Rectal smooth muscle tissue (tissue), 1 donor: ENCODE results near the gene RFC4.

Experiments used
- H3K27ac ChIP-seq: one replicate; pipeline ENCODE4 v1.7.0; 2013; ENCODE audit warnings: low read depth, low read length, inconsistent platforms
- H3K27me3 ChIP-seq: one replicate; pipeline ENCODE4 v1.7.0; 2013; ENCODE audit warnings: low read length; ENCODE audit not compliant: control insufficient read depth, insufficient read depth
- H3K36me3 ChIP-seq: one replicate; pipeline ENCODE4 v1.7.0; 2013; ENCODE audit warnings: low read length; ENCODE audit not compliant: control insufficient read depth, insufficient read depth
- H3K4me1 ChIP-seq: one replicate; pipeline ENCODE4 v1.7.0; 2013; ENCODE audit warnings: low read length; ENCODE audit not compliant: control insufficient read depth, insufficient read depth
- H3K4me3 ChIP-seq: one replicate; pipeline ENCODE4 v1.7.0; 2013; ENCODE audit warnings: low read length
- H3K9ac ChIP-seq: one replicate; pipeline ENCODE4 v1.7.0; 2013; ENCODE audit warnings: low read length

Gene RFC4

DNA sequence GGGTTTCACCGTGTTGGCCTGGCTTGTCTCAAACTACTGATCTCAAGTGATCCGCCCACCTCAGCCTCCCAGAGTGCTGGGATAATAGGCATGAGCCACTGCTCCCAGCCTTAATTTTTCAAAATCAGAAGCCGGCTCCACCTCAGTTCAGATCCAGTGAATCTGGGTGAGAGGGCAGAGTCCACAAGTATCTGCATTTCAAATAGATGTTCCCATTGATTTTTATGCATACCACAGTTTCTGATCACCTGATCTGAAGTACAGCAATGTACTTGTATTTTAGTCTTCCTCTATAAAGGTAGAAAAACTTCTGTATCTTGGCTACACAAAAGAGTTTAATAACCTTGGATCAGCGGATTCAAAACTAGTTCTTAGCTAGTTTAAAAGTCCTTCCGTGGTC, 27.1 kb downstream of the RFC4 start:
- Histone ChIP-seq H3K27ac (no peak overlapping the region), H3K4me1 (no peaks in the 10 kb centered on the region), H3K36me3 (peaks cover 7% of the 10 kb centered on the region), H3K9ac (no peak overlapping the region), H3K27me3 (no peaks in the 10 kb centered on the region), H3K4me3 (no peak overlapping the region)

DNA sequence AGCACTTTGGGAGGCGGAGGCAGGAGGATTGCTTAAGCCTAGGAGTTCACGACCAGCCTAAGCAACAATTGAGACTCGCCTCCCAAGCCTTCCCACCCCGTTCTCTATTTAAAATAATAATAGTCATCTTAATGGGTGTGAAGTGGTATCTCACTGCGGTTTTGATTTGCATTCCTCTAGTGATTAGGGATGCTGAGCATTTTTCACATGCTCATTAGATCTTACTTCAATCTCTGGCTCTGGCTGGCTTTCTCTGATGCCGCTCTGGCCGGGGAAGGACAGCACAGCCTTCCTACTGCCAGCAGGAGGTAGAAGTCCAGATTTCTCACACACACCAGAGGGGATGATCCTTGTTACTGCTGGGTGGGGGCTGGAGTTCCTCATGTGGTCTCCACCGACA, 30.3 kb downstream of the RFC4 start:
- no peak overlapping the region for H3K9ac ChIP-seq
- H3K27me3 ChIP-seq = no peaks in the 10 kb centered on the region
- no peak overlapping the region for H3K27ac ChIP-seq
- H3K36me3 ChIP-seq = no peaks in the 10 kb centered on the region
- no peak overlapping the region for H3K4me3 ChIP-seq
- no peaks in the 10 kb centered on the region for H3K4me1 ChIP-seq

DNA sequence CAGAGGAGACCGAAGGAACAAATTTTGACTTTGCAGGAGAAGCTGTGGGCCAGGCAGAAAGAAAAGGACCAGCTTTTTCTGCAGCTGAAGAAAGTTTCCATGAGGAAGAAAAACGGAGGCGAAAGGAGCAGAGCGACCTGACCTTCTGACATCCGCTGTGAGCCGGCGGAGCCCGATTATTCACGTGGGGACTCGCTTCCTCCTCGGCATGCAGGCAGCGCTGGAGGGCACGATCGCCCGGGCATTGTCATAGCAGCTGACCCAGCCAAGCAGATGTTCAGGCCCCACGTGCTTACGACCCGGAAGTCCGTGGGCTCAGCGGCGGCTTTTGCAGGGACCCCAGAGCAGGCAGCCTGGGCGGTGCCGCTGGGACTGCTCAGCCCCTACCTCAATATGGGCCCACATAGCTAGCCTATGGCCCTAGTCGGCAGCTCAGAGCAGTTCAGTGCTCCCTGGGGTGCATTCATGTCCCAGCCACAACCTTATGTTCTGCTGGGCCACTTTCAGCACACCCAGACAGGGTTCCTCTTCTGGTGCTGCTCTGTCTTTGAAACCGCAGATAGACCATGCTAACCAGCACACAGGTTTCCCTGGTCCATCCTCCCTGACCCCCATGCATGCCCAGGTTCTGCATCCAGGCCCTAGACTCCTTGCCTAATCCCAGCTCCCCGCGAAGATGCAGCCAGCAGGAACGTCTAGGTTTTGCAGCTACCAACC, 33.4 kb downstream of the RFC4 start:
- no peak overlapping the region for H3K27ac ChIP-seq
- no peaks in the 10 kb centered on the region for H3K36me3 ChIP-seq
- H3K4me3 ChIP-seq = peak overlapping the region; percentile 68
- no peaks in the 10 kb centered on the region for H3K27me3 ChIP-seq
- no peak overlapping the region for H3K9ac ChIP-seq
- no peaks in the 10 kb centered on the region for H3K4me1 ChIP-seq

DNA sequence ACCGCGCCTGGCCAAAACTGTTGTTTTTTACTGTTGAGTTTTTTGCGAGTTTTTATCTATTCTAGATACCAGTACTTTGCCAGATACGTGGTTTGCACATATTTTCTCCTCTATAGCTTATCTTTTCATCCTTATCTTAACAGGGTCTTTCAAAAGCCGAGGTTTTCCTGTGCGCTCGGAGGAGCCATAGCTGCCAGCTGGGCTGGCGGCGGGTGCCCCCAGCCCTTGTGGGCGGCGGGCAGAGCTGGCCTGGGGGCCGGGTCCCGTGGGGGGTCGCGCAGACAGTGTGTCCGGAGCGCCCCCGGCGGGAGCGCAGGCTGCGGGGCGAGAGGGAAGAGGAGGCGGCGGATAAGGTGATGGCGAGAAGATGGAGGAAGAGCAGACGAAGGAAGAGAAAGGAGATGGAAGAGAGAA, 34.0 kb downstream of the RFC4 start:
- Histone ChIP-seq H3K27ac (no peak overlapping the region), H3K27me3 (no peaks in the 10 kb centered on the region), H3K4me1 (no peaks in the 10 kb centered on the region), H3K9ac (no peak overlapping the region), H3K36me3 (no peaks in the 10 kb centered on the region), H3K4me3 (peak overlapping the region; percentile 68)

DNA sequence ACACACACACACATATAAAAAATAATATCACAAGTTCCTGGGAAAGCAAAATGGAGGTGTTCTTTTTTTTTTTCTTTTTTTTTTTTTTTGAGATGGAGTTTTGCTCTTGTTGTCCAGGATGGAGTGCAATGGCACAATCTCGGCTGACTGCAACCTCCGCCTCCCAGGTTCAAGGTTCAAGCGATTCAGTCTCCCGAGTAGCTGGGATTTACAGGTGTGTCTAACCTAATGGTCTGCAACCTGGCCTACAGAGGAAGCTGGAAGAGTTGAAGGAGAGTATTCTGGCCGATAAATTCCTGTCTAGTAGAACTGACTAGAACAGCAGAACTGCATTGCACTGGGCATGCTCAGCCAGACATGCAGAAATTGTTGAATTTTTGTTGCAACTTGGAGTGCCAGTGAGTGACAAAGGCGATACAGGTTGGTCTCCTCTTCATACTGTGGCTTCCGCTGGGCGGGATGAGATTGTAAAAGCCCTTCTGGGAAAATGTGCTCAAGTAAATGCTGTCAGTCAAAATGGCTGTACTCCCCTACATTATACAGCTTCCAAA, 45.3 kb downstream of the RFC4 start:
- Histone ChIP-seq H3K4me3 (no peak overlapping the region), H3K4me1 (no peaks in the 10 kb centered on the region), H3K27ac (no peak overlapping the region), H3K36me3 (no peaks in the 10 kb centered on the region), H3K27me3 (no peaks in the 10 kb centered on the region), H3K9ac (no peak overlapping the region)

DNA sequence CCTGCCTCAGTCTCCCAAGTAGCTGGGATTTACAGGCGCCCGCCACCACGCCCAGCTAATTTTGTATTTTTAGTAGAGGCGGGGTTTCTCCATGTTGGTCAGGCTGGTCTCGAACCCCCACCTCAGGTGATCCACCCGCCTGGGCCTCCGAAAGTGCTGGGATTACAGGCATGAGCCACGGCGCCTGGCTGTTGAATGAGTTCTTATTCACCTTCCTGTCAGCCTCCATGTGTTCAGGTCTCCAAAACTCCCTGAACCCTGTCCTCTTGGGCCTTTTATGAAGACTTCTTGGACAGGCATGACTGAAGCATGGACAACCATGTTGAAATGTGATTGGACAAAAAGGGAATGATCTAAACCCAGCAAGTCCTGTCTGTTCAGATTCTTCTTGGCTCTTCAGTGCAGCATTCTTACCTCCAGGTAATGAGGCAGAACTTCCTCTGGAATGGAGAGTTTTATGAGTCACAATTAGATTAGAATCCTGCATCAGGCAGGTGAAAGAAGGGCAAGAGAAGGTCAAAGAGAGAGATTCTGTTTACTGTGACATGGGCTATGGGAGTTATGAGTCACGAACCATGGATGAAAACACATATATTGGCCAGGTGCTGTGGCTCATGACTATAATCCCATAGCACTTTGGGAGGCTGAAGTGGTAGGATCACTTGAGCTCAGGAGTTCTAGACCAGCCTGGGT, 46.0 kb downstream of the RFC4 start:
- Histone ChIP-seq H3K9ac (no peak overlapping the region), H3K36me3 (no peaks in the 10 kb centered on the region), H3K27ac (no peak overlapping the region), H3K27me3 (no peaks in the 10 kb centered on the region), H3K4me3 (no peak overlapping the region), H3K4me1 (no peaks in the 10 kb centered on the region)

DNA sequence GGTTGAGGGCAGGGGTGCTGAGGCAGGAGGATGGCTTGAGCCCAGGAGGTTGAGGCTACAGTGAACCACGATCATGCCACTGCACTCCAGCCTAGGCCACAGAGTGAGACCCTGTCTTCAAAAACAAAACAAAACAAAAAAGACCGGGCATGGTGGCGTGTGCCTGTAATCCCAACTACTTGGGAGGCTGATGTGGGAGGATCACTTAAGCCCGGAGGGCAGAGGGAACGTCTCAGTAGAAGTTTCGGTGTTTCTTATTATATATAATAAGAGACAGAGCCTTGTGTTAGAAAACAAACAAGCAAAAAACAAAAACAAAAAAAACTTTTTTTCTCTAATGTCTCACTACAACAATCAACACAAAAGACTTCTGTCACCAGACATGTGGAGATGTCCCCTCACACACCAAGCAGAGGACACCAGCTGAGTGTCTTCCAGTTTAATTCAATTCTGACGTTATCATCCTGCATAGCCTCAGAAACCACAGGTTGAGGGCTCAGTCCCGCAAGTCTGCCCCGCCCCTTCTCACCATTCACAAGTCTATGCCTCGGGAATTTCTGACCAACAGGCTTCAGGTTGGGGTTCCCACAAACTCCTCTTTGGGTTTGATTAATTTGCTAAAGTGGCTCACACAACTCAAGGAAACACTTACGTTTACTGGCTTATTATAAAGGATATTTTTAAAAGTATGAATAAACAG, 46.9 kb downstream of the RFC4 start:
- no peaks in the 10 kb centered on the region for H3K36me3 ChIP-seq
- no peaks in the 10 kb centered on the region for H3K4me1 ChIP-seq
- no peak overlapping the region for H3K27ac ChIP-seq
- no peak overlapping the region for H3K9ac ChIP-seq
- H3K27me3 ChIP-seq = no peaks in the 10 kb centered on the region
- H3K4me3 ChIP-seq = no peak overlapping the region

DNA sequence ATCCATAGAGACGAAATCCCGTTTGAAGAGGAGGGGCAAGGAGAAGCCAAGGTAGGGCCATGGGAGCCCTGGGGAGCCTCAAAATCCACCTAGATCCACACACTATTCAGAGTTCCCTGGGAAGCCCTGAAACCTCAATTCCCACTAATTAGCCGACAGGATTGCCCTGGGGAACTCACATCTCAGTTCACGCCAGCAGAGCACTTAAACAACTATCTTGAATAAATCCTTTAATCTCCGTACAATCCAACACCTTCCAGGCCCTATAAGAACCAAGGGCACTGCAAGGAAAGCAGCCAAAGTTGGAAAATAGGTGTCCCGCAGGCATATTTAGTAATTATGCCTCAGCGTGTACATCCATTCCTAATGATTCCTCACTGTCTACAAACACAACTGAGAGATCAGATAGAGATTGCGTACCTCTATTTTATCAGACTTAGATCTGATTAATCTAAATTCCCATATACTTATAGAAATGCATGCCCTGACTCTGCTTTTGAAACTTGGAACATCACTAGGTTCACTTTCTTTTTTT, 48.5 kb downstream of the RFC4 start:
- no peaks in the 10 kb centered on the region for H3K27me3 ChIP-seq
- no peaks in the 10 kb centered on the region for H3K36me3 ChIP-seq
- no peaks in the 10 kb centered on the region for H3K4me1 ChIP-seq
- no peak overlapping the region for H3K9ac ChIP-seq
- no peak overlapping the region for H3K27ac ChIP-seq
- H3K4me3 ChIP-seq = no peak overlapping the region

DNA sequence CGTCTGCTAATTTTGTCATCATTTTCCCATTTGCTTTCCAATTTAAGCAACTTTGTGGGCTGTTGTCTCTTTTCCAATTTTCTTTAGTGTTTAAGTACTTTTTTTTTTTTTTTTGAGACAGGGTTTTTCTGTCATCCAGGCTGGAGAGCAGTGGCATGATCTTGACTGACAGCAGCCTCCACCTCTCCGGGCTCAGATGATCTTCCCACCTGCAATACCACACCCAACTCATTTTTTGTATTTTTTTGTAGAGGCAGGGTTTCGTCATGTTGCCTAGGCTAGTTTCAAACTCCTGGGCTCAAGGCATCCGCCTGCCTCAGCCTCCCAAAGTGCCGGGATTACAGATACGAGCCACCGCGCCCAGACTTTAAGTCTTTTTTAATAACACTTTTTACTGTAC, 49.1 kb downstream of the RFC4 start:
- Histone ChIP-seq H3K27me3 (no peaks in the 10 kb centered on the region), H3K36me3 (no peaks in the 10 kb centered on the region), H3K27ac (no peak overlapping the region), H3K4me3 (no peak overlapping the region), H3K9ac (no peak overlapping the region), H3K4me1 (no peaks in the 10 kb centered on the region)

DNA sequence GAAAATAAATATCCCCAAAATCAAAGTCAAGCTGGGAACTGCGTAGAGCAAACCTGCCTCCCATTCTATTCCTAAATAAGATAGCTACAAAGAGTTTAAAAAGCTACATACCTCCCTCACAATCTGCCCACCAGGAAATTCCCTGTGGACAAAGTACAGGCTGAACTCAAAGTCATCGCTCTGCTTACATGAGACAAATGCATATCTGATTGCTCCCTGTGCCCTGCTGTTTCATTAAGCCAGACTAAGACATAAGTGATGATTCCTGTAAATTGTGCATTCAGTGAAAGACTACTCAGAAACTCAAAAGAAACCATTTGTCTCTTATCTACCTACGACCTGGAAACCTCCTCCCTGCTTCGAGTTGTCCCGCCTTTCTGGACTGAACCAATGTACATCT, 51.4 kb downstream of the RFC4 start:
- Histone ChIP-seq H3K36me3 (no peaks in the 10 kb centered on the region), H3K27ac (no peak overlapping the region), H3K9ac (no peak overlapping the region), H3K27me3 (no peaks in the 10 kb centered on the region), H3K4me1 (no peaks in the 10 kb centered on the region), H3K4me3 (no peak overlapping the region)

DNA sequence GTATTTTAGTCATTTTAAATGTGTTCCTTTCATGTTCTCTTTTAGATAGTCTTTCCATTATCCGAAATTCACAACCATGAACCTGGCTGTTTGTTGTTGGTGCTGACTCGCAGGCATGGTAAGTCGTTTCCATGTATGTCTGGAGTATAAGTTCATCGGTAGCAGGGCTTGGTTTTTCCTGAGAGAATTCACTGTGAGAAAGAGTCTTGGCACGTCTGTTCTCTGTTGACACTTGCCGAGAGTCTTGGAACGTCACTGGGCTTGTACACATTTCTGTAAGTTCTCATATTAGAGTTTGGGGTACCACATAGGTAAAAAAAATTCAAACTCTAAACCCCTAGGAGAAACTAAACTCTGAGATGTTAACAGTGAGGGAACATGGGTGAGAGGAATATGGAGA, 52.3 kb downstream of the RFC4 start:
- Histone ChIP-seq H3K27ac (no peak overlapping the region), H3K9ac (no peak overlapping the region), H3K4me3 (no peak overlapping the region), H3K27me3 (no peaks in the 10 kb centered on the region), H3K36me3 (no peaks in the 10 kb centered on the region), H3K4me1 (no peaks in the 10 kb centered on the region)

DNA sequence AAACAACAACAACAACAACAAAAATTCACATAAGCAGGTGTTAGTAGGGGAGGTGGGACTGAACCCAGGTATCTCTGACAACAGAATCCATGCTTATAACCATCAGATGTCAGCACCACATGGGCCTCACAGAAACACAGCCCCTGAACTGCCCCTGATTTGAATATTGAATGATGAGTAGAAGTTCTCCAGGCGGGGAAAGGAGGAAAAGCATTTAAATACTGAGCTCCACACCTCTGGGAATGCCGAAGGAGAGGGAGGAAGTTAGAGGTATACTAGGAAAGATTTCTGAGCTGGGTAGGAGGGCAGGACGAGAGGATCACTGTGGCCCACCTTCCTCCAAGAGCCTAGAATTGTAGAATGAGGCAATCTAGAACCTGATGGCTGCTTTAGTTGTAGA, 54.8 kb downstream of the RFC4 start:
- Histone ChIP-seq H3K4me3 (no peak overlapping the region), H3K27me3 (no peaks in the 10 kb centered on the region), H3K4me1 (no peaks in the 10 kb centered on the region), H3K36me3 (no peaks in the 10 kb centered on the region), H3K9ac (no peak overlapping the region), H3K27ac (no peak overlapping the region)
